HG03064 (cell line): Measurements from ENCODE around the gene NEXMIF.
"Not testable (repeated sequence)": the region's sequence is repeated elsewhere in the genome, so short reads cannot be mapped to it uniquely, and the experiment has no call there.

ENCODE experiments used
- ATAC-seq: cut with Tn5 transposase; IDR thresholded peaks from one replicate; pipeline ENCODE4 v1.9.1; 2021; ENCODE audit warnings: low read depth; ENCODE audit not compliant: unreplicated experiment

NEXMIF gene

GRCh38 chrX:74925225-74926088, at the start of gene NEXMIF:
Gene NEXMIF, minus strand, starts transcription at chrX:74925452.
- ATAC-seq, result peak; percentile 43

GRCh38 chrX:74961962-74962361, 36.7 kb upstream of the NEXMIF start:
- ATAC-seq, result not testable (repeated sequence)

- no peak for ATAC-seq
Measured at GRCh38 chrX:74949717-74950116, 24.5 kb upstream of the NEXMIF start.

- no peak for ATAC-seq
Measured at GRCh38 chrX:74940414-74940813, 15.2 kb upstream of the NEXMIF start.

- ATAC-seq, result no peak
Measured at GRCh38 chrX:74931214-74931613, 6.0 kb upstream of the NEXMIF start.

- peak; percentile 45 for ATAC-seq
Measured at GRCh38 chrX:74924449-74925224, 615 bp downstream of the NEXMIF start.

GRCh38 chrX:74923942-74924448, 1.3 kb downstream of the NEXMIF start:
- peak; percentile 12 for ATAC-seq

- peak; percentile 64 for ATAC-seq
Measured at GRCh38 chrX:74922922-74923543, 2.2 kb downstream of the NEXMIF start.

- ATAC-seq, result no peak
Measured at GRCh38 chrX:74911494-74911893, 13.8 kb downstream of the NEXMIF start.

- no peak for ATAC-seq
Measured at GRCh38 chrX:74906417-74906816, 18.8 kb downstream of the NEXMIF start.

- no peak for ATAC-seq
Measured at GRCh38 chrX:74902806-74903205, 22.4 kb downstream of the NEXMIF start.

- ATAC-seq, result no peak
Measured at GRCh38 chrX:74892561-74892960, 32.7 kb downstream of the NEXMIF start.

- peak; percentile 89 for ATAC-seq
Measured at GRCh38 chrX:74890676-74891430, 34.4 kb downstream of the NEXMIF start.

- not testable (repeated sequence) for ATAC-seq
Measured at GRCh38 chrX:74882383-74882782, 42.9 kb downstream of the NEXMIF start.

GRCh38 chrX:74865725-74866124, 59.5 kb downstream of the NEXMIF start:
- no peak for ATAC-seq

- no peak for ATAC-seq
Measured at GRCh38 chrX:74853255-74853654, 72.0 kb downstream of the NEXMIF start.

GRCh38 chrX:74835566-74835965, 89.7 kb downstream of the NEXMIF start:
- ATAC-seq, result no peak

GRCh38 chrX:74819797-74820196, 105.5 kb downstream of the NEXMIF start:
- not testable (repeated sequence) for ATAC-seq

- ATAC-seq, result no peak
Measured at GRCh38 chrX:74814681-74815080, 110.6 kb downstream of the NEXMIF start.

GRCh38 chrX:74804574-74804973, 120.7 kb downstream of the NEXMIF start:
- no peak for ATAC-seq
